Natural killer cell treated with Interleukin-12 subunit alpha and Interleukin-12 subunit beta and Interleukin-15 and Interleukin-18, amount 100 ng/mL, for 72 hours (primary cell): Measurements from ENCODE around the gene HTRA3. TPM values are rescaled to one million over a fixed set of nuclear protein-coding genes. Genes with fewer than 3 reads are reported as not detected.
A peak's percentile ranks its signal among the peaks of the same experiment; 100 is the strongest.

Experiments used
- ATAC-seq, 2 donors: fragments of 150-1000 bp; cut with Tn5 transposase in 1 of 2; sonication (Bioruptor Pico), chemical (Tn5 transposase) in 1 of 2; 2 replicates each; pipeline ENCODE4 v1.10.0; 2021
- DNase-seq: peaks from one replicate; pipeline ENCODE4 v3.0.0; 2022; ENCODE audit warnings: low spot score
- H3K27ac Mint-ChIP-seq, 2 donors: 1 replicate in 1 of 2; 2 replicates in 1 of 2; pipeline ENCODE4 v1.8.0; 2022; ENCODE audit warnings: mixed read lengths in 2 of 2, mild to moderate bottlenecking in 1 of 2, moderate library complexity in 1 of 2
- H3K27me3 Mint-ChIP-seq, 2 donors: 1 replicate in 1 of 2; 2 replicates in 1 of 2; pipeline ENCODE4 v1.8.0; 2022; ENCODE audit warnings: mixed read lengths in 2 of 2
- H3K36me3 Mint-ChIP-seq: one replicate; pipeline ENCODE4 v1.8.0; 2022; ENCODE audit warnings: mixed read lengths
- H3K4me1 Mint-ChIP-seq, 2 donors: 1 replicate in 1 of 2; 2 replicates in 1 of 2; pipeline ENCODE4 v1.8.0; 2022; ENCODE audit warnings: low read depth in 2 of 2, mixed read lengths in 2 of 2, mild to moderate bottlenecking in 1 of 2
- H3K4me3 Mint-ChIP-seq: one replicate; pipeline ENCODE4 v1.8.0; 2022; ENCODE audit warnings: mixed read lengths
- H3K9me3 Mint-ChIP-seq: 2 replicates; pipeline ENCODE4 v1.8.0; 2022; ENCODE audit warnings: mixed read lengths
- total RNA-seq, 2 donors: library from RNA; stranded (reverse); gene quantifications; one replicate each; pipeline ENCODE4 v1.2.3, GENCODE V29; 2022

Gene HTRA3
- total RNA-seq, 2 donors from 2014 or later: not detected

DNA sequence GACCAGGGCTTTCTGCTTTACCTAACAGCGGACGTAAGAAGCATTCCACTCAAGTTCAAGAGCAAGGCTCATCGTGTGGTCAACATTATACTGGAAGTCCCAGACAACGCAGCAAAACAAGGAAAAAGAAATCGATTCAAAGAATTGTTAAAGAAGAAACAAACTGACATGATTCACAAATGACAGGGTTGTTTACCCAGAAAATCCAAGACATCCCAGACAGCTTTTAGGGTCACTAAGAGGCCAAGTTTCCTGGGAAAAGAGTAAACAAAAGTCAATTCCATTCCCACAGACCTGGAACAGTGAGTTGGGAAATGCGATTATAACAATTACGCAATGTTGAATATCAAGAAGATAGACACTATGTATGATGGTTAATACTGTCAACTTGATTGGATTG, 21.5 kb upstream of the HTRA3 start:
- H3K27ac Mint-ChIP-seq: no peak overlapping the region
- H3K9me3 Mint-ChIP-seq: no peaks in the 10 kb centered on the region
- H3K4me1 Mint-ChIP-seq: no peaks in the 10 kb centered on the region
- ATAC-seq (no peak), DNase-seq (no peak)
- no peaks in the 10 kb centered on the region for H3K36me3 Mint-ChIP-seq
- no peak overlapping the region for H3K4me3 Mint-ChIP-seq
- H3K27me3 Mint-ChIP-seq: peaks cover 0 to 5% of the 10 kb centered on the region in 2 donors

DNA sequence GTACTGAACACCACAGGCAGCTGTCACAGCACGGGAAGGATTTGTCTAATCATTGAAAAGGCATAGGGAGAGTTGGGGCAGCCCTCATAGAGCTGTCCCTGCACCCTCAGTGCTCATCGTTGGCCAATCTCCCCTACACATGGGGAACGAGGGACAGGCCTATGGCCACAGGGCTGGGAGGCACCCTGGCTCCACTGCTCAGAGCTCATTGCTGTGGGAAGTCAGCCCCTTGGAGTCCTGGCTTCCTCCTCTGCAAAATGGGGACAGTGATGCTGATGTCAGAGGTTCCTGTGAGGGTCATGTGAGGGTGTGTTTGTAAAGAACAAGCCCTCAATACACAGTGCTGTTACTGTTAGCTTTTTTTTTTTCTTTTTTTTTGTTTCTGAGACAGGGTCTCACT, 19.3 kb upstream of the HTRA3 start:
- ATAC-seq (no peak), DNase-seq (no peak)
- Mint-ChIP-seq H3K4me1 (no peaks in the 10 kb centered on the region), H3K27me3 (peaks cover 0 to 5% of the 10 kb centered on the region in 2 donors), H3K9me3 (no peaks in the 10 kb centered on the region), H3K27ac (no peak overlapping the region), H3K36me3 (no peaks in the 10 kb centered on the region), H3K4me3 (no peak overlapping the region)

DNA sequence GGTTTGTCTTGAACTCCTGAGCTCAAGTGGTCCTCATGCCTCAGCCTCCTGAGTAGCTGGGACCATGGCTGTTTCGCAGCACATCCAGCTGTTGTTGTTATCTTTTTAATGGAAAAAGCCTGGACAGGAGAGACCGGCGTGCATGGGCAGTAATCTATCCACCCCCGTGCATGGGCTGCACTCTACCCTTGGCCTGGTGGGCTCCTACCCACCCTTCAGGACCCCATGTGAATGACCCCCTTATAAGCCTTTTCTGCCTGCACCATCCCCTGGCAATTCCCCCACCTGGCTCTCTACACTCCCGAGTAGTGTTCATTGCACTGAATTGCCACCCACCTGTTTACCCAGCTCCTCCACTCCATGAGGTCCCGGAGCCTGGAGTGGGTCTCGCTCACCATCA, 18.9 kb upstream of the HTRA3 start:
- peaks cover 0 to 5% of the 10 kb centered on the region in 2 donors for H3K27me3 Mint-ChIP-seq
- no peaks in the 10 kb centered on the region for H3K9me3 Mint-ChIP-seq

DNA sequence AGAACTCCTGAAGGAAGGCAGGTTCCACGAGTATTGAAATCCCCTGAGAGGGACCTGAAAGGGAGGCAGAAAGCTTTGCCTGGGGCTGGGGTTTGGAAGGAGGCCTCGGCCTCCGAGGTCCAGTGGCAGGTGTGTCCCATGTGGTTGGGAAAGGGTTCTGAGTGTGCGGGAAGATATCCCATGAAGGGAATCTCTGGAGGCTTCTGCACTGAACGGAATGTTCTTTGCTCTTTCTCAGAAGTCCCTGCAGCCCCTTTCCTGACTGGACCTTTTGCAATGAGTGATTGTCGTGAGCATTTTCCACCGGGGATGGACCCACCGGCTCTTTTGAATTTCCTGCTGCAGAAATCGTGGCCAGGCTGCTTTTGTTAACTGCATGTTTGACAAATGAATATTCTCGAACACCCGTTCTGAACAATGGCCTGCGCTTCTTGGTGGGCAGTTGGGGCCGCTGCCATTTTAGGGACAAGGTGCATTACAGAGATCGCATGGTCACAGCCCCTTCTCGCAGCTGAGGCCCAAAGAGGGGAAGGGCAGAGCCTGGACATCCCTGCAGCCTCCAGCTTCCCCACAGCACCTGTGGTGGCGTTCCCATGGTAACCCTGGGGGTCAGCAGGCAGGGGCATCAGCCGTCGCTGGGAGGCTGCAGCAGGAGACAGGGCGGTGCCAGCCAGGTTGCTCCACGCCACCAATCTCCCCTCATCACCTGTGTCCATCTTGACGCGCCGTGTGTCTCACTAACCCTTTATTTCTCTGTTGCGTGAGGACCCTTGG, 18.3 kb upstream of the HTRA3 start:
- H3K27me3 Mint-ChIP-seq: peaks cover 0 to 5% of the 10 kb centered on the region in 2 donors
- H3K27ac Mint-ChIP-seq: no peak overlapping the region
- no peaks in the 10 kb centered on the region for H3K9me3 Mint-ChIP-seq
- no peaks in the 10 kb centered on the region for H3K4me1 Mint-ChIP-seq
- DNase-seq: no peak
- no peaks in the 10 kb centered on the region for H3K36me3 Mint-ChIP-seq
- ATAC-seq: no peak
- H3K4me3 Mint-ChIP-seq: no peak overlapping the region

More for the DNA sequence above, 18.9 kb upstream of the HTRA3 start:
- Mint-ChIP-seq H3K27ac (no peak overlapping the region), H3K36me3 (no peaks in the 10 kb centered on the region), H3K4me3 (no peak overlapping the region), H3K4me1 (no peaks in the 10 kb centered on the region)
- DNase-seq: no peak
- no peak for ATAC-seq

DNA sequence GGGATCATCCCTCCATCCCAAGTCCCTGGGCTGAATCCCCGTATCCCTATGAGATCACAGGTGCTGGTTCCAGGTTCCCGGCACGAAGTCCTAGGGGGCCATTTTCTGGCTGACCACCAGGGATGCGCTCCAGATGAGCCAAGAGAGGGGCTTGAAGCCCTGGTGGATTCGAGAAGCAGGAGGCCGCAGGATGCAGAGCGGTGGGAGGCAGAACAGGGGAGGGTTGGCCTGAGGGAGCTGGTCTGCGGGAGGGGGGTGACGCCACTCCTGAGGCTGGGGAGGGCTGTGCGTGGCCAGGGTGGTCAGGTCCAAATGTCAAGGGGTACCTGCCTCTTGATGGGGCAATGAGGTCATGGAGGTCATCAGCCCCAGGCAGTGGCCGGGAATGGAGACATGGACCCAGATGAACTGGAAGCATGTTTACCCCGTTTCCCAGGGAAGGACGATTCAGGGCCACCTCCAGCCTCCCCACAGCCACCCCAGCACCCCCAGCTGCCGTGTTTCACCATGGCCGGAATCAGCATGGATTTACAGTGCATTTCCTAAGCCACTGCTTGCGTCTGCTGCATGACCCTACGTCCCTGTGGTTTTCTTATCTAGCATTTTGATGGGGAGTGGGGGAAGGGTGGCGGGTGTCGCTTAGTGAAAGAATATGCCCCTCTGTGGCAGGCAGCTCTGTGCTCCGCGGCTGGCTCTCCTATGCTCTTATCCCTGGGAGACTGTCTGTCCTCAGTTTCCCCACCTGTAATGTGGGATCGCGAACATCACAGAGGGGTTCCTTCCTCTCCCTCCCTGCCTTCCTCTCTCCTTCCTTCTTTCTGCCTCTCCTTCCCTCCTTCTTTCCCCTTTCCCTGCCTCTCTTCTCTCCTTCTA, 17.0 kb upstream of the HTRA3 start:
- H3K4me3 Mint-ChIP-seq: no peak overlapping the region
- no peak for ATAC-seq
- H3K9me3 Mint-ChIP-seq: no peaks in the 10 kb centered on the region
- no peaks in the 10 kb centered on the region for H3K4me1 Mint-ChIP-seq
- H3K27ac Mint-ChIP-seq: no peak overlapping the region
- H3K27me3 Mint-ChIP-seq: peaks cover 0 to 5% of the 10 kb centered on the region in 2 donors
- DNase-seq: no peak
- H3K36me3 Mint-ChIP-seq: no peaks in the 10 kb centered on the region

DNA sequence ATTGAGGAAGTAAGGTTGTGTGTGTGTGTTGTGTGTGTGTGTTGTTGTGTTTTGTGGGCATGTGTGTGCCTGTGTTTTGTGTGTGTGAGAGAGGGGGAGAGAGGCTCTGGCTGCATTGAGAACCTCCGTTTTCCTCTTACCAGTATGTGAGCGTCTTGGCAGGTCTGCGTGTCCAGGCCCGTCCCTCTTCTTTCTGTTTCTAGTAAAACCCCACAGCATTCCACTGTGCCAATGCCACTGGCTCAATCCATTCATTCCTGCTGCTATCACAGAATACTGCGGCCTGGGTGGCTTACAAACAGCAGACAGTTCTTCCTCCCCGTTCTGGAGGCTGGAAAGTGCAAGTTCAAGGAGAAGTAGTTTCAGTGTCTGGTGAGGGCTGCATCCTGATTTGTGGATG, 15.5 kb upstream of the HTRA3 start:
- Mint-ChIP-seq H3K9me3 (no peaks in the 10 kb centered on the region), H3K4me1 (no peaks in the 10 kb centered on the region), H3K36me3 (no peaks in the 10 kb centered on the region), H3K27ac (no peak overlapping the region), H3K4me3 (no peak overlapping the region), H3K27me3 (peaks cover 0 to 2% of the 10 kb centered on the region in 2 donors)
- ATAC-seq (no peak), DNase-seq (no peak)

DNA sequence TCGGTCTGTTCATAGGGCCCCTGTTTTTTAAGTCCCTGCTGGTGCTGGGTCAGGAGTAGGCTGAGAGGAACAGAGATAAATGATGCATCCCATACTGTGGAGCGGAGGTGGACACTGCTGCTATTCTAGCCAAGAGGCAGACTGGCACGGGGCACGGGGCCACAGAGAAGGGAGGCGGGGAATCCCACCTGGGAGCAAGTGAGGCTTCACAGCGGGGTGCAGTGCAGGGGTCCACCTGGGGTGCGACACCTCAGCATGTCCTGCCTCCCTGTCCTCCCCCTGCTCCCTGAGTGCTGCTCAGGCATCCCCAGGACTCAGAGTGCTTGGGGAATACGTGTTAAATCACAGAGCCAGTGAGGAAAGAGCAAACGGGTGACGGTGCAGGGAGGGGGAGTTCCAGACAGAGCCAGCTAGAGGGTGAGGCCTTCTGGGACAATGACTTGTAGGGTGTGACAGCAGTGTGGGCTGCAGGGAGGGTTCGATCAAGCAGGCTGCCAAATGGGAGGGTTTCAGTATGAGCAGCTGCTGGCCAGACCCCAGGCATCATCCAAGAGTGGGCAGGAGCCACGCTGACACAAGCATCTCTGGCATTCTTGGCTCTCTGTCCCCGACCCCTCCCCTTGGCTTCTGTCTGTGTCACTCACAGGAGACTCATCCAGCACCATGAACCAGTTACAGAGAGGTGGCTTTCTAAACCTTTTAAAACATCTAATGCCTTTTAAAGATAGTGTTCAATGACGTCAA, 13.7 kb upstream of the HTRA3 start:
- H3K27me3 Mint-ChIP-seq: peaks cover 2 to 7% of the 10 kb centered on the region in 2 donors
- DNase-seq: no peak
- H3K9me3 Mint-ChIP-seq: no peaks in the 10 kb centered on the region
- H3K4me3 Mint-ChIP-seq: no peak overlapping the region
- H3K36me3 Mint-ChIP-seq: no peaks in the 10 kb centered on the region
- H3K27ac Mint-ChIP-seq: no peak overlapping the region
- ATAC-seq: peak; percentile 17 to 40
- no peaks in the 10 kb centered on the region for H3K4me1 Mint-ChIP-seq

DNA sequence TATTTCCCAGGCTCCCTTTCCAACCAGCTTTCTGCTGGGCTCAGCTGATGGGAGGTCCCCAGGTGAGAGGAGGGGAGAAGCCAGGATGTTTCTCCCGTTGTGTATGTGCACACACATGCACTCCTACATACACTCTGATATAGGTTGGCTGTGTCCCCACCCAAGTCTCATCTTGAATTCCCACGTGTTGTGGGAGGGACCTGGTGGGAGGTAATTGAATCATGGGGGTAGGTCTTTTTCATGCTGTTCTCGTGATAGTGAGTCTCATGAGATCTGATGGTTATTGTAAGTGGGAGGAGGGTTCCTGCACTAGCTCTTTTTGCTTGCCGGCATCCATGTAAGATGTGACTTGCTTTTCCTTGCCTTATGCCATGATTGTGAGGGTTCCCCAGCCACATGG, 11.7 kb upstream of the HTRA3 start:
- Mint-ChIP-seq H3K27ac (no peak overlapping the region), H3K27me3 (peaks cover 2 to 7% of the 10 kb centered on the region in 2 donors), H3K4me1 (no peaks in the 10 kb centered on the region), H3K36me3 (no peaks in the 10 kb centered on the region), H3K9me3 (no peaks in the 10 kb centered on the region), H3K4me3 (no peak overlapping the region)
- ATAC-seq (no peak), DNase-seq (no peak)

DNA sequence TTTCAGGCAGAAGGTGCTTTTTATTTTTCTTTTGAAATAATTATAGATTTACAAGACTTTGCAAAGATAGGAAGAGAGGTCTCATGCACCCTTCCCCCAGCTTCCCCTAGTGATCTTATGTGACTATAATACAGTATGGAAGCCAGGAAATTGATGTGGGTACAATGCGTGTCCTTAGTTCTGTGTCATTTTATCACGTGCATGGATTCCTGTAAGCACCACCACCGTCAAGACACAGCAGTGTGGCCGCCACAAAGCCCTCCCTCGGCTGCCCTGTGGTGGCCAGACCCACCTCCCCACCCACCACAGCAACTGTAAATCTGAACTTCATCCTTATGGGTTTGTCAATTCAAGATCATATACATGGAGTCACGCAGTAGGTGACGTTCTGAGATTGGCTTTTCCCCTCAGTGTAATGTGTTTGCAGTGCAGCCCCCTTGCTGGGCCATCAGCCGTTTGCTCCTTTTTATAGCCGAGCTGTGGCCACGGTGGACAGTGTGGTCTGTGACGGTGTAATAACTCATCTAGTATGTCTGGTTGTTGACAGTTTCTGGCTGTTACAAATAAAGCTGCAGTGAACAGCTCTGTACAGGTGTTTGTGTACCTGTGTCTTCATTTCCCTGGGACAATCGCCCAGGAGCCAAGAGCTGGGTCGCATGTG, 10.9 kb upstream of the HTRA3 start:
- no peaks in the 10 kb centered on the region for H3K9me3 Mint-ChIP-seq
- H3K36me3 Mint-ChIP-seq: no peaks in the 10 kb centered on the region
- no peak for ATAC-seq
- H3K27ac Mint-ChIP-seq: no peak overlapping the region
- no peak overlapping the region for H3K4me3 Mint-ChIP-seq
- DNase-seq: no peak
- peaks cover 4 to 12% of the 10 kb centered on the region in 2 donors for H3K27me3 Mint-ChIP-seq
- peaks cover 0 to 2% of the 10 kb centered on the region in 2 donors for H3K4me1 Mint-ChIP-seq

DNA sequence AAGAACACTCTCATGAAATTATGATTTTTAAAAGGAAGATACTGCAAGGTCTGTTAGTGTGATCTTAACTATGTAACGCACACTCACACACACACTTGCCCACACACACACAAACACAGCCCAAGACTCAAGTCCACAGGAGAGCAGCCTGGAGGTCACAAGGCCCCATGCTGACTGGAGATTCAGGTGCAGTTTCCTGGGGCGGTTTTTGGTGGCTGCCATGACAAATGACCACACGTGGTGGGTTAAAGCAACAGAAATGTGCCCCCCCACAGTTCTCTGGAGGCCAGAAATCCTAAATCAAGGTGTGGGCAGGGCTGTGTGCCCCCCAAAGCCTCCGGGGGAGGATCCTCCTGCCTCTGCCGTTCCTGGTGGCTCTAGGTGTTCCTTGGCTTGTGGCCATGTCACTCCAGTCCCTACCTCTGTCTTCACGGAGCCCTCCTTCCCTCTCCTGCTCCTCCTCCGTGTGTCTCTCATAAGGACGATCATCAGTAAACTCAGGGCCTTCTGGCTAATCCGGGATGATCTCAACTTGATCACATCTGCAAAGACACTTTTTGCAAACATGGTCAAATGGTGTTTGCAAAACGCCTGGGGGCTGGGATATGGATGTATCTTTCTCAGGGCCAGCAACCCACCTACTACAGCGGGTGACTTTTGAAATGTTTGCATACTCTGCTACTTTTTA, 9.7 kb upstream of the HTRA3 start:
- Mint-ChIP-seq H3K4me1 (peaks cover 0 to 4% of the 10 kb centered on the region in 2 donors), H3K27me3 (peaks cover 7 to 15% of the 10 kb centered on the region in 2 donors), H3K9me3 (no peaks in the 10 kb centered on the region), H3K27ac (no peak overlapping the region), H3K4me3 (no peak overlapping the region), H3K36me3 (no peaks in the 10 kb centered on the region)
- DNase-seq: no peak
- ATAC-seq: no peak

DNA sequence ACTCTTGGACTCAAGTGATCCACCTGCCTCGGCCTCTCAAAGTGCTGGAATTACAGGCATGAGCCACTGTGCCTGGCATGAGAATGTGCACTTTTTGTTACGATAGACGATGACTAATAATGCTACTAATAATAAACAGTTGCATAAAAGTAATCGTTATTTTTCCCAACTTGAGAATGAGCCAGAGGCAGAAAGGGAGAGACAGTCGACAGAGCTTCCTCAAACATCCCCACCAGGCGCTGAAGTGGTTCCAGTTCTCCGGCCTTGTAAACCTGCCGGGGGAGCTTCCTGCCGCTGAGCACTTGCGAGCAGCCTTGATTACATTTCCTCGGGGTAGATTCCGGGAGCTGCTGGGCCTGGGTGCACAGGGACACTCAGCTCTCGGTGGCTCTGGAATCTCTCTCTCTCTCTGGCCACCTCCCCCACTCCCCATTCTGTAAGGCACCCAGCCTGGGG, 8.9 kb upstream of the HTRA3 start:
- H3K36me3 Mint-ChIP-seq: no peaks in the 10 kb centered on the region
- H3K4me3 Mint-ChIP-seq: no peak overlapping the region
- H3K27ac Mint-ChIP-seq: no peak overlapping the region
- no peaks in the 10 kb centered on the region for H3K9me3 Mint-ChIP-seq
- peaks cover 0 to 4% of the 10 kb centered on the region in 2 donors for H3K4me1 Mint-ChIP-seq
- no peak for ATAC-seq
- peaks cover 7 to 15% of the 10 kb centered on the region in 2 donors for H3K27me3 Mint-ChIP-seq
- DNase-seq: no peak

DNA sequence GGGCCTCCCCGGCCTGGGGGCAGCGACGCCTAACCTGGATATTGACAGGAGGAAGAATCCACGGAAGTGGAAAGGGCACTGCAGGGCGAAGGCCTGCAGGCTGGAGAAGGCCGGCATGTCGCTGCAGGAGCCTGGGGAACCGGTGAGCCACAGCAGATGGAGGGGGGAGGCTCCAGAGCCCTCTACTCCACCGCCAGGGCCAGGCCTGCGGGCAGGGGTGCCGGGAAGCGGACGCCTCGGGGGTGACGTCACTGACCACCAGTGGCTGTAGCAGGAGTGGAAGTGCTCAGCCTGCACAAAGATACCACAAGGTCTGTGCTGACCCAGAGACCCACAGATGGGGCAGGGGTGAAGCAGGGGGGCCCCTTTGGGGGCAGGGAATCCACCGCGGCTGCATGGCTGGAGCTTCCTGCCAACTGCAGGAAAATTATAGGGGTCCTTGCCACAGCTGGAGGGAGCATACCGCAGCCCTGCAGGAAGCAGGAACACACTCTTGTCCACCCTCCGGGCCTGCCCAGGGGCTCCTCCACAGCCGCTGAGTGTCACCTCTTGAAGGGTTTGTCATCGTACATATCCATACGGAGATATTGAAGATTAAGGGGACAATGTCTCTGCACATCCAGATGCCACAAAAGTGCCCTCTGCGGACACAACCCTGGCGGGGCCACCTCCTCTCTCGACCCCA, 7.6 kb upstream of the HTRA3 start:
- ATAC-seq: peak; percentile 32 to 68
- peaks cover 13 to 15% of the 10 kb centered on the region in 2 donors for H3K27me3 Mint-ChIP-seq
- no peaks in the 10 kb centered on the region for H3K36me3 Mint-ChIP-seq

More for the DNA sequence above, 7.6 kb upstream of the HTRA3 start:
- no peak for DNase-seq
- Mint-ChIP-seq H3K27ac (no peak overlapping the region), H3K4me3 (no peak overlapping the region), H3K9me3 (no peaks in the 10 kb centered on the region), H3K4me1 (peaks cover 0 to 4% of the 10 kb centered on the region in 2 donors)
